Frontal cortex (tissue), 4 donors: ENCODE measurements around the gene ECHS1. TPM values are rescaled to one million over a fixed set of nuclear protein-coding genes. Genes with fewer than 3 reads are reported as not detected.
A peak's percentile ranks its signal among the peaks of the same experiment; 100 is the strongest.

Experiments
- DNase-seq, 2 donors: peaks; one replicate each; pipeline ENCODE4 v3.0.0; 2012; ENCODE audit warnings: low spot score in 2 of 2
- FAIRE-seq: peaks from 2 replicates; lab custom pipeline; 2012; peaks lifted over from hg19 to GRCh38; lab: Jason Lieb, UNC
- total RNA-seq: library from RNA; depleted of rRNA; stranded (reverse); fragments of >200 nt; gene quantifications from one replicate; pipeline ENCODE4 v1.2.3, GENCODE V29; 2014
- donor health status: control.
- donor health status: control.
- donor health status: control.

Gene ECHS1
- total RNA-seq, 1 donor from 2014 or later = 35.5 TPM

DNA sequence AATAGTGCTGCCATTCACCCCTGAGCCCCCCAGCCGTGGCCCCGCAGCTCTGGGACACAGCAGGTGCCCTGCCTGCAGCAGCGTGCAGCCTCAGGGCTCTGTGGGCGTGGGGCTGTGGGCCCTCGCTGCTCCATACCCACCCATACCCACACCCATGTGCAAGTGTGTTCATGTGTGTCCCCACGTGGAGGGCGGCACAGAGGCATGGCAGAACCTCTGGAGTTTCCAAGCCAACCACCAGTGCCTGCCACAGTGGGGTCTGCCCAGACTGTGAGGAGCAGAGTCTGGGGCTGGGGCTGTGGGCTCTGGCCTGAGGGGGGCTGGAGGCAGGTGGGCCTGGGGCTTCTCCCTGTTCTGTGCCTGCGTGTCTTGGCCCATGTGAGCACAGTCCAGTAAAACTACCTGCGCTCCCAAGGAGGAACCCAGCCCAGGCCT, 23.6 kb downstream of the ECHS1 start:
- DNase-seq (no peak), FAIRE-seq (no peak)

DNA sequence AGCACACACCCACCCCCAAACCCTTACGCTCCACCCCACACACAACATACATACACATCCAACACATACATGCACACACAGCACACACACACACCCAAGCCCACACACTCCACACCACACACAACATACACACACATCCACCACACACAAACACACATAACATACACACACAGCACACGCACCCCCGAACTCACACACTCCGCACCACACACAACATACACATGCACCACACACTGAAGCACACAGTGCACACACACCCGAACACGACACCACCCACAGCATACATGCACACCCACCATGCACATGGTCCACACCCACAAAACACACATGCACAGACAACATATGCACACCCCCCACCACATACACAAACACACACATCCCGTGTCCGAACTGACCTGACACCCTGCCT, 24.0 kb downstream of the ECHS1 start:
- FAIRE-seq = no peak
- DNase-seq = no peak

DNA sequence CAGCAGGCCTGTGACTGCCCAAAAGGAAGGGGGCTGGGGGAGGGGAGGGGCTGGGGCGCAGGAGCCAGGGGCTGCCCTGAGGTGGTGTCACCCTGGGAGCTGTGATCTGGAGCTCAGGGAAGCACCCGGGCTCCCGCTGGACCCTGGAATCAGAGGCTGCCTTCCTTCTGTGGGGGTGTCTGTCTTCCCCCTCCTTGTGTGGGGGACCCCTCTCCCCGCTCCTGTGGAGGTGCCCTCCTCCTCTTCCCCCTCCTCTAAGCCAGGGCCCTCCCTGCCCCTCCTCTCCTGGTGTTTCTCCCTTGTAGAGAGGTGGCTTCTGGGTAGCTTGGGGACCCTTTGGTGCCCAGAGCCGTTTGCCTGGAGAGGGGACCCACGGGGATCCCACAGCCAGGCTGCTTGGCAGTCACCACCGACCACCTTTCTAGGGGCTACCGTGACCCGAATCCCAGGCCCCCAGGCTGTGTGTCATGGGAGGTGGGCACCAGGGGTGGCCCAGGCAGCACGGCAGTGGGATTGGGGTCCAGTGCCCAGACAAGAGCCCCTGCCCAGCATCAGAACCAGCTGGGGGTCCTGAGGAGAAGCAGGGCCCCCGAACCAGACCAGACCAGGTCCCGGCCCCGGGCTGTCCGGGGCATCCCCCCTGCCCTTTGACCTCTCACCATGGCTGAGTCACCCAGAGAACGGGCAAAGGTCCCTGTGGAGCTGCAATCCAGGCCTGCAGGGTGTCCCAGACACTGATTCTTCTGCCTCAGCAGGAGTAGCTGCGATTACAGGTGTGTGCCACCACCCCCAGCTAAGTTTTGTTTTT, 25.2 kb downstream of the ECHS1 start:
- DNase-seq = no peak
- no peak for FAIRE-seq

DNA sequence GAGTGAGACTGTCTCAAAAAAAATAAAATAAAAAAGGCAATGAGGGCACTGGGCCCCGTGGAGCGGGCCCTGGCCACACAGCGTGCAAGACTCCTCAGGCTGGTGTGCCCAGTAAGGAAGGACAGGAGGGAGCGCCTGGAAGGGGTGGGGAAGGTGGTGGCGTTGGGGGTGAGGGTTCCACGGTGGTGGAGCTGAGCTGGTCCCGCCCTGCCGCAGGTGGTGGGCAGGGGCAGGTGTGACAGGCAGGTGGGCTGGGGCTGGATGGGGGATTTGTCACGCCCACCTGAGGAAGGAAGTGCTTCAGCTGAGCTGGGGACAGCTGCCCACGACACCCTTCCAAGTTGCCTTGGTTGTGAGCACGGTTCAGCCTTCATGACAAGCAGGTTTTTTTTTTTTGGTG, 26.7 kb downstream of the ECHS1 start:
- DNase-seq (no peak), FAIRE-seq (no peak)

DNA sequence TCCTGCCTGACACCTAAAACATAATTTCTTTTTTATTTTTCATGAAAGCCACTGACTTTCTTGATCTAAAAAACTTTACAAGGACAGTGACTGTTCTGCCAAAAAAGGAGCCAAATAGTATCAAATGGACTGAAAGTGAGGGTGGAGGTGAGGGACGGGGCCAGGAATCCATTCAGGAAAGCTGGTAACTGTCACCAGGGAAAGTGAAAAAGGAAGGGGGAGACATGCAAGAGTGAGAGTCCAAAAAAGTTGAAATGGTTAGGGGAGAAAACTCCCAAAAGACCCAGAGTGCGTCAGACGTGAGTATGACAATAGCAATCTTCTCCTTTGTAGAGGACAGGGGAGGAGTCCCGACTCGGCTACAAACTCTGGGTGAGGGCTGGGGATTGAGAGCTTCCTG, 28.9 kb downstream of the ECHS1 start:
- FAIRE-seq (no peak), DNase-seq (no peak)

DNA sequence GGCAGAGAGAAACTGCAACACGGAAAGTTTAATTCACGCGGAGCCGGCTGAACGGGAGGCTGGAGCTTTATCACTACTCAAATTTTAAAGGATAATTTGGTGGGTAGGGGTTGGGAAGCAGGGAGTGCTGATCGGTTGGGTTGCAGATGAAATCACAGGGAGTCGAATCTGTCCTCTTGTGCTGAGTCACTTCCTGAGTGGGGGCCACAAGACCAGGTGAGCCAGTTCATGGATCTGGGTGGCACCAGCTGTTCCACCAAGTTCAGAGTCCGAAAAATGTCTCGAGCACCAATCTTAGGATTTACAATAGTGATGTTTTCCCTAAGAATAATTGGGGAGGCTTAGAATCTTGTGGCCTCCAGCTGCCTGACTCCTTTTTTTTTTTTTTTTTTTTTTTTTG, 29.6 kb downstream of the ECHS1 start:
- FAIRE-seq = no peak
- no peak for DNase-seq

DNA sequence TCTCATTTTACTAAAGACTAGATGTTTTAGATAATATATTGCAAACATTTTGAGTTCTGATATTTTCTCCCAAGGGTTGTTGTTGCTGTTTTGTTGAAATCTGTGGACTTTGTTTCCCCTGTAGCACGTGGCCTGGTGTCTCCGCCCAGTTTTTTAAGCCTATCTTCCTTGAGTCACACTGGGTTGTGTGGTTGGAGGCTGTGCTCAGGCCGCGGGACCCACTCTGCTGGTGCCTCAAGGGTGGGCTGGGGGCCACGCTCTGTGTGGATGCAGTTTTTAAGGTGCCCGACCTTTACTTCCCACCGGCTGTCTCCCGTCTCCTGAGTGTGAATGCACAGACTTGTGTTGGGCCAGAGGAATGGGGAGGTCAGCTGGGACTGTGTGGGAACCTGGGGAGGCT, 30.2 kb downstream of the ECHS1 start:
- no peak for FAIRE-seq
- DNase-seq = no peak

DNA sequence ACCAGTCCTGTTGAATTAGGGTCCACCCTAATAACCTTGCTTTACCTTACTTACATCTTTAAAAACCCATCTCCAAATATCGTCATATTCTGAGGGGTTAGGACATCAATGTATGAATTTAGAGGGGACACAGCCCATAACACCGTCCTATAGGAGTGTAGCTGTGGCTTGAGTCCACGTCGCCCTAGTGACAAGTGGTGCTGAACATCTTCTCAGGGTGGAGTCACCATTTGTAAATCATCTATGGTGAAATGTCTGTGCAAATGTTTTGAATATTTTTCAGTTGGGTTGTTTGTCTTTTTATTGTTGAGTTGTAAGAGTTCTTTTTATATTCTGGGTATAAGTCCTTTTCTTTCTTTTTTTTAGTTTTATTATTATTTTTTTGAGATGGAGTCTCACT, 31.2 kb downstream of the ECHS1 start:
- DNase-seq = no peak
- no peak for FAIRE-seq

DNA sequence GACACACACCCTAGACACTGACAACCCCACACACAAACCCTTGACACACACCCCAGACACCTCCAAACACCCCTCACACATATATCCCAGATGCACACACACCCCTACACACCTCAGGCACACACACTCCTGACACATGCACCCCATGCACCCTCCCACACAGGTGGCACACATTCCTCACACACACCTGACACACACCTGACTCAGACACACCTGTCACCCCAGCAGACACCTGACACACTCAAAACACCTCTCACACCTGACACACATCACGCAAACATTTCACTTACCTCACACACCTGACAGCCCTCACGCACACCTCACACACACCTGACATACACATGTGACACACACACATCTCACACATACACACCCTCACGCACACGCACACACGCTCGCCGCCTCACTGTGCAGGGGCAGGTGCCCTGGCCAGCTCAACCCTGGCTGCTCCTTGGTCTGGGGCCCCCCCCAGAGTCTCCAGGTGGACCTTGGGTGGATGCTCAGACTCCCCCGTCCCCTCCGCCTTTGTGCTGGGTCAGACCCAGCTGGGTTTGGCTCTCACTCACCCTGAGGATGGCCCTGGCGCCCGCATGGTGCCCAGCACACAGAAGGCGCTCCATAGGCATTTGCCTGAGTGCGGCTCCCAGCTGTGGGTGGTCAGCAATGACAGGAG, 33.3 kb downstream of the ECHS1 start:
- no peak for FAIRE-seq
- DNase-seq = no peak

DNA sequence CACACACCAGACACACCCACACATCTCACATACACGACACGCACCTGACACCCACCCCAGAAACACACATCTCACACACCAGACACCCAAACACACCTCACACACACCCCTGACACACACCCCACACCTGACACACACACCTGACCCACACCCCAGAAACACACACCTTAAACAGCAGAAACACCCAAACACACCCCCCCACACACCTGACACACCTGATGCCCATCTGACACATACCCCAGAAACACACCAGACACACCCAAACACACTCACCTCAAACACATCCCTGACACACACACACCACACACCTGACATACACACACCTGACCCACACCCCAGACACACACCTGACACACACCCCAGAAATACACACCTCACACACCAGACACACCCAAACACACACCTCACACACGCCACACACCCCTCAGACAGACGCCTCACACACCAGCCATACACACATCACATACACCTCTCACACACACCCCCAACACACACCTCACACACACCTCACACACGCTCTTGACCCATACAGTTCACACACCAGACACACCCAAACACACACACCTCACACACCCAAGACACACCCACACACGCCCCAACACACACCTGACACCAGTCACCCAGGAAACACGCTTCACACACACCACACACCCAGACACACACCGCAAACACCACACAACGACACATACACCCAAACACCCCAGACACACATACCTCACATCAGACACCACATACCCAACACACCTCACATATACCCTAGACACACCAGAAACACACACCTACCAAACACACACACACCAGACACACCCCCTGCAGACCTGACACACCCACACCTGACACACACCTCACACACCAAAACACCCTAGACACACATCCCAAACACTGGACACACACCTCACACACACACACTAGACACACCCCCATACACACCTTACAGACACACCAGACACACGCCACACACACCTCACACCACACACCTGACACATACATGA, 34.8 kb downstream of the ECHS1 start:
- FAIRE-seq = no peak
- no peak for DNase-seq

DNA sequence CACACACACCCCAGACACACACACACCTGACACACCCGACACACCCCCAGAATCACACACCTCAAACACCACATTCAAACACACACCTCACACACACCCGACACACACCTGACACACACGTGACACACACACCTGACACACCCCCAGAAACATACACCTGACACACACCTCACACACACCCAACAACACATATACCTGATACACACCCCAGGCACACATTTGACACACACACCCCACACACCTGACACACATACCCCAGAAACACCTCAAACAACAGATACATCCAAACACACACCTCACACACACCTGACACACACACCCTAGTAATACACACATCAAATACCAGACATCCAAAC, 35.8 kb downstream of the ECHS1 start:
- DNase-seq = no peak
- FAIRE-seq = no peak

DNA sequence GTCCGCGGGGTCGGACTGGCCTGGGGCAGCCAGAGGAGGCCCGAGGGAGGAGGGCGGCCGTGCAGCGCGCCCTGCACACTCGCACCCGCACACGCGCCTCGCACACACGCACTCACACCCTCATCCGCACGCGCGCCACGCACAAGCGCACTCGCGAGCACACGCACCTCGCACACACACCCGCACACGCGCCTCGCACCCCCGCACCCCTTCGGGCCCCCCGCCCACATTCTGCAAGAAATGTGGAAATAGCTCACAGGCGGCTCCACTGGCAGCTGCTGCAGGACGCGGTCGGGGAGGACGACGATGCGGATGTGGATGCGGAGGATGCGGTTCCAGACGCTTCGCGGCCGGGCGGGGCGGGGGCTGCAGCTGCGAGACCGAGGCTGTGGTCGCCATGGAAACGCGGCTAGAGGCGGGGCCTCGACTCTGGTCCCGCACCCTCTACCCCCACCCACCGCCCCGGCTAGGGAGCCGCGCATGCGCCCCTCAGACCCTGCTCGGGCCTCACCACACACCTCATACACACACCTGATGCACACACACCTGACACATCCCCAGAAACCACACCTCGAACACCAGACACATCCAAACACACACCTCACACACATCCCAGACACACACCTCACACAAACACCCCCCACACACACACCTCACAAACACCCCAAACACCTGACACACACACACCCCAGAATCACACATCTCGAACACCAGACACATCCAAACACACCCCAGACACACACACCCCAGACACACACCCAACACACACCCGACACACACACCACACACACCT, 36.4 kb downstream of the ECHS1 start, which contains the start of gene CALY:
TSS of gene CALY (minus strand) at position 320 of the 793 bp plus-strand sequence. CDS start 7,907 bp downstream, outside the sequence.
- DNase-seq = peak; percentile 74 to 78
- FAIRE-seq = no peak

DNA sequence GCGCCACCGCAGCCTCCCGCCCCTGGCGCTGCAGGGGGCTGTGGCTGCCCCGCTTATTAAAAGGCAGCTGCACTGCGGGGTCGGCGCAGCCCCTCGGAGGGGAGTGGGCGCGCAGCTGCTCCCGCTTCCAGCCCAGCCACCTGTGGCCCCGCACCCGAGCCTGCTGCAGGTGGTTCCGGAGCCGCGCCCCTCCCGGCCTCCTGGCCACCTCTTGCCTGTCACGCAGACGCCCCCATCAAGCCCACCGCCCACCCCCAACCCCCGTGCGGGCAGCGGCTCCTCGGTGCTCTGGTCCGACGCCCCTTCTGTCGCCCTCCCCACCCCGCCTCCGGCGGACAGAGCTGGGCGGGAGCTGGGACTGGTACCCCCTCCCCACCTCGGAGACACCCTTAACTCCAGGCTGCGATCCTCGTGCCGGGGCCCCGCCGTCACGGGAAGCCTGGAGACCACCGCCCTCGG, 37.0 kb downstream of the ECHS1 start:
- DNase-seq (peak in 1 of 2 donors; percentile 46), FAIRE-seq (no peak)

DNA sequence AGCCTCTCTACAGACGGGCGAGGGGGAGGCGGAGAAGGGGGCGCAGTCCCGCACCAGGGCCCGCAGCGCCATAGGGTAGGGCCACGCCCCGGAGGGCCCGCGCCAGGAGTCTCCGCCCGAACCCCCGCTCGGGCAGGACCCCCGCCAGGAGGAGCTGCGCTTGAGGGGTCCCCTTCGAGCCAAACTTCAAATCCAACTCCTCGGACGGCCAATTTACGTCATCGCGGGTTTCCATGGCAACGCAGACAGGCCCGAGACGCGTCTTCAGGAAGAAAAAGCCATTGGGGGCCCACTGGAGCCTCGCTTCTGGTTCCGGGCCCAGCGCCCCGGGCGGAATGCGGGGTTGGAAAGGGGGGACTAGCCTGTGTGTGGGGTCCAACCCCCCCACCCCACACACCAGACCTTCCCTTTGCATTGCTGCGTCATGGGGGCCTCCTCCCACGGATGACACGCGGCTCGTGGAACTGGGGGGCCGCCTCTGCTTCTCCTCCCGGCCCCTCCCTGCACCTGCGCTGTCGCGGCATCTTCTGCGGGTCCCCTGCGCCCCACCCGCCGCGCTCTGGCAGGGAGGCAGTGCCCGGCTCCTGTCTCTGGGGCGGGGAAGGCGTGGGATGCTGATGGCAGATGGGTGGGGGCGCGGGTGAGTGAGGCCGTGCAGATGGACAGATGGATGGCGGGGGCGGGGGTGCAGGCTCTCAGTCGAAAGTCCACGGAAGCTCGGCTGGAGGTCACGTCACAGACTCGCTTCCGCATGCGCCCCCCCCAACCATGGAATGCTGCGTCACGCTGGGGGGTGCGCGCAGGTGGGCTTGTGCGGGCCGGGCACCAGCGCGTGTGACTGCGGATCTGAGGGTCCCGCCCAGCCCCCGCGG, 37.7 kb downstream of the ECHS1 start:
- no peak for FAIRE-seq
- DNase-seq = peak; percentile 64 to 73

DNA sequence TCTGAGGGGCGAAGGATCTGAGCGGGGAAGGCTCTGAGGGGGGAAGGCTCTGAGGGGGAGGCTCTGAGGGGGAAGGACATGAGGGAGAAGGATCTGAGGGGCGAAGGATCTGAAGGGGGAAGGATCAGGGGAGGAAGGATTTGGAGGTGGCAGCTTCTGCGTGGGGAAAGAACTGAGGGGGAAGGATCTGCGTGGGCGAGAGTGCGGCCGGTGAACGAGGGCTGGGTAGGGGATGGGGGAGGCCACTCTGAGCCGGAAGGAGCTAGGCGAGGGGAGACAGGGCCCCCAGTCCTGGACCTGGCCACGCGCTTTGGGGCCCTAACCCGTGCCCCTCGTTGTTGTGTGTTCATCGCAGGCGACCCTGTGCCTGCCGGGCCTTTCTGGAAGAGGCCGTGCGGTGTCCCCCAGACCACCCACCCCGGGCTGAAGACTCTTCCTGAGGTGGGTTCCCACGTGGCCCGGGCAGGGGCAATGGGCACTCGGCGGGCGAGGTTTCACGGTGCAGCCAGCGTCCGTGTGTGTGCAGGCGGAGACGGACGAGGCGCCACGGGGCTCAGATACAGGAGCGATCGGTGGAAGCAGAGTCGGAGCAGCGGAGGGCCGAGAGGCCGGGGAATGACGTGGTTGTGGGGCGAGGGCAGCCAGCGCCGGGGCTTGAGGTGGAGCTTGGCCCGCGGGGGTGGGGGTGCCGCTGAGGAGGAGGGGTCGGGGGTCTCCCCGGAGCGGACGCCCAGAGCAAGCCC, 38.5 kb downstream of the ECHS1 start:
- no peak for DNase-seq
- no peak for FAIRE-seq

DNA sequence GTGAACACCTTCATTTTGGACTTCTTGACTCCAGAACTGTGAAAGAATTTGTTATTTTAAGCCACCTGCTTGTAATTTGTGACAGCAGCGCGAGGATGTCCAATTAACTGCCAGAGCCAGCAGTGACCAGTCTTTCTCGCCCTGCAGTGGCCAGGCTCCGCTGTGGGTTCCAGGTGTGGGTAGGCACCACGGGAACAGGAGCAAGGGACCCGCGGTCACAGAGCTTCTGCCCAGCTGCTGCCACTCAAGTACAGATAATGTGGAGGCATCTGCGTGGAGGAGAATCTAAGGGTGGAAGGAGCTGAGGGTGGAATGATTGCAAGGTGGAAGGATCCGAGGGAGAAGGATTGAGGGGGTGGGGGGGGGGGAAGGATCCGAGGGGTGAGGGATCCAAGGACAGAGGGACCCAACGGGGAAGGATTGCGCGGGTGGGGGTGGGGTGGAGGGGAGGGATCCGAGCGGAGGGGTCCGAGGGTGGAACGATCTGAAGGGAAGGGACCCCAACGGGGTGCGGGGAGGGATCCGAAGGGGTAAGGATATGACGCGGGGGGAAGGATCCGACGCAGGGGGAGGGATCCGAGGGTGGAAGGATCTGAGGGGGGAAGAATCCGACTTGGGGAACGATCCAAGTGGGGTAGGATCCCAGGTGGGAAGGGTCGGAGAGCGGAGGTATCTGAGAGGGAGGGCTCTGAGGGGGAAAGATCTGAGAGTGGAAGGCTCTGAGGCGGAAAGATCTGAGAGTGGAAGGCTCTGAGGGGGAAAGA, 40.0 kb downstream of the ECHS1 start:
- FAIRE-seq (no peak), DNase-seq (no peak)
